Epithelial cell of proximal tubule (primary cell): Measurements from ENCODE around the gene MAPKAP1. TPM values are rescaled to one million over a fixed set of nuclear protein-coding genes. Genes with fewer than 3 reads are reported as not detected.

Experiments used
- DNase-seq: peaks from one replicate; pipeline ENCODE4 v3.0.0-alpha.2; 2011; ENCODE audit warnings: low read depth
- H3K4me3 ChIP-seq: 2 replicates; pipeline ENCODE4 v1.5.1; 2011; ENCODE audit warnings: low read depth, mild to moderate bottlenecking, low read length
- CTCF ChIP-seq: conservative IDR thresholded peaks from 2 replicates; pipeline ENCODE4 v1.5.1; 2012; ENCODE audit warnings: low read depth, mild to moderate bottlenecking, low read length
- total RNA-seq: library from RNA; depleted of rRNA; stranded (reverse); fragments of >200 nt; gene quantifications from 2 replicates; pipeline ENCODE4 v1.2.3, GENCODE V29; 2015

The MAPKAP1 gene
- total RNA-seq, 1 donor from 2014 or later: 100 TPM

GRCh38 chr9:125749951-125750626, 43.1 kb upstream of the MAPKAP1 start:
- DNase-seq: no peak
- no peak overlapping the region for H3K4me3 ChIP-seq
- no peak for TF ChIP-seq CTCF

- H3K4me3 ChIP-seq: peak overlapping the region; percentile 87
- no peak for DNase-seq
- TF ChIP-seq CTCF: no peak
Measured at GRCh38 chr9:125749287-125749935, 42.4 kb upstream of the MAPKAP1 start.

- no peak for TF ChIP-seq CTCF
- H3K4me3 ChIP-seq: peak overlapping the region; percentile 87
- DNase-seq: no peak
Measured at GRCh38 chr9:125748446-125749099, 41.6 kb upstream of the MAPKAP1 start.

GRCh38 chr9:125747765-125748445, 40.9 kb upstream of the MAPKAP1 start:
- no peak for TF ChIP-seq CTCF
- peak overlapping the region; percentile 87 for H3K4me3 ChIP-seq

GRCh38 chr9:125747053-125747764, 40.2 kb upstream of the MAPKAP1 start, which contains the start of gene PBX3:
PBX3 (plus strand) TSS chr9:125747373.
- no peak for TF ChIP-seq CTCF
- H3K4me3 ChIP-seq: peak within 1 kb of the TSS; percentile 87
- DNase-seq: no peak

More at GRCh38 chr9:125747765-125748445, 40.9 kb upstream of the MAPKAP1 start:
- DNase-seq: no peak

- H3K4me3 ChIP-seq: peak overlapping the region; percentile 17
- TF ChIP-seq CTCF: no peak
- no peak for DNase-seq
Measured at GRCh38 chr9:125746774-125747052, 39.7 kb upstream of the MAPKAP1 start.
